K562 (cell line): Measurements from ENCODE around the gene NELFE. TPM values are rescaled to one million over a fixed set of nuclear protein-coding genes. Genes with fewer than 3 reads are reported as not detected.

ENCODE experiments used
- DNMT1 ChIP-seq: fragments of 450-650 bp; IDR thresholded peaks from 2 replicates; pipeline ENCODE4 v1.6.1; 2016; ENCODE audit warnings: antibody characterized with exemption, mild to moderate bottlenecking
- NCOA6 ChIP-seq: fragments of 450-650 bp; IDR thresholded peaks from 2 replicates; pipeline ENCODE4 v1.6.1; 2017; ENCODE audit warnings: mild to moderate bottlenecking
- NELFE ChIP-seq: IDR thresholded peaks from 2 replicates; pipeline ENCODE4 v1.6.1; 2011; ENCODE audit warnings: mild to moderate bottlenecking; ENCODE audit not compliant: insufficient read depth, insufficient read length
- NR2C2 ChIP-seq, 2 experiments: fragments of 200-800 bp in 1 of 2; sonication (Bioruptor generic) in 1 of 2; sonication (generic) in 1 of 2; formaldehyde crosslinking in 1 of 2; IDR thresholded peaks; 2 replicates each; pipeline versions ENCODE4 v1.6.1 to v1.8.0; 2016 to 2022; ENCODE audit warnings: mild to moderate bottlenecking in 1 of 2, missing compliant biosample characterization in 1 of 2, missing genetic modification characterization in 1 of 2, missing genetic modification reagents in 1 of 2
- POLR2AphosphoS2 ChIP-seq: IDR thresholded peaks from 2 replicates; pipeline ENCODE4 v1.6.1; 2012; ENCODE audit warnings: low read length, improper control_type of control experiment
- SOX6 ChIP-seq: fragments of 450-650 bp; IDR thresholded peaks from 2 replicates; pipeline ENCODE4 v1.6.1; 2014; ENCODE audit warnings: mild to moderate bottlenecking
- XRCC5 ChIP-seq: fragments of 200-400 bp; formaldehyde crosslinking; IDR thresholded peaks from 2 replicates; pipeline ENCODE4 v1.6.1; 2017; ENCODE audit warnings: low read depth, mild to moderate bottlenecking, low read length
- ZNF311 ChIP-seq: fragments of 250-450 bp; sonication (Bioruptor Pico); IDR thresholded peaks from 2 replicates; pipeline ENCODE4 v1.4.0; 2020; ENCODE audit warnings: mild to moderate bottlenecking, moderate library complexity
- ZNF354B ChIP-seq: fragments of 250-450 bp; sonication (Bioruptor Pico); IDR thresholded peaks from 2 replicates; pipeline ENCODE4 v1.4.0; 2020
- ZNF75A ChIP-seq: fragments of 450-650 bp; formaldehyde crosslinking; IDR thresholded peaks from 2 replicates; pipeline ENCODE4 v1.4.0; 2020; ENCODE audit warnings: mild to moderate bottlenecking
- polyA plus RNA-seq, 8 experiments: library from polyadenylated mRNA; depleted of rRNA in 4 of 8; stranded (reverse) in 5 of 8; unstranded in 3 of 8; fragments of >200 nt; fragmentation: Nextera tagmentation in 2 of 8; fragmentation: Illumina TruSeq in 1 of 8; extraction: Ambion mirVana in 2 of 8; extraction: Trizol in 1 of 8; gene quantifications; 2 replicates each; pipeline versions ENCODE4 v1.2.1 to v1.2.3, GENCODE V29; 2011 to 2014; ENCODE audit warnings: inconsistent platforms in 1 of 8, missing spikeins in 1 of 8
- total RNA-seq, 7 experiments: library from RNA; depleted of rRNA in 6 of 7; stranded (reverse); fragments of >200 nt in 6 of 7; fragmentation: Illumina TruSeq in 2 of 7; extraction: Trizol in 2 of 7; gene quantifications; 2 replicates each; pipeline versions ENCODE4 v1.2.1 to v1.2.3, GENCODE V29; 2011 to 2021; ENCODE audit warnings: low replicate concordance in 1 of 7
- TF ChIP-seq, protein P1 (sequence below): sonication (generic); formaldehyde crosslinking; IDR thresholded peaks from 2 replicates; pipeline ENCODE4 v1.8.1; 2023; ENCODE audit warnings: mild to moderate bottlenecking, missing genetic modification reagents
- TF ChIP-seq, protein P2 (sequence below): fragments of 250-450 bp; sonication (Bioruptor Pico); IDR thresholded peaks from 2 replicates; pipeline ENCODE4 v1.5.0; 2020; ENCODE audit warnings: mild to moderate bottlenecking
- TF ChIP-seq, protein P3 (sequence below): fragments of 450-650 bp; IDR thresholded peaks from 2 replicates; pipeline ENCODE4 v1.6.1; 2018; ENCODE audit warnings: mild to moderate bottlenecking, low read depth; ENCODE audit not compliant: partially characterized antibody
- TF ChIP-seq, protein P4 (sequence below): sonication (generic); IDR thresholded peaks from 2 replicates; pipeline ENCODE4 v1.6.1; 2016
- TF ChIP-seq, protein P5 (sequence below): sonication (generic); formaldehyde crosslinking; IDR thresholded peaks from 2 replicates; pipeline ENCODE4 v1.8.0; 2022; ENCODE audit warnings: mild to moderate bottlenecking, missing genetic modification reagents
- TF ChIP-seq, protein P6 (sequence below): fragments of 250-450 bp; sonication (Bioruptor Pico); IDR thresholded peaks from 2 replicates; pipeline ENCODE4 v1.5.0; 2021
- TF ChIP-seq, protein P7 (sequence below): fragments of 450-650 bp; IDR thresholded peaks from 2 replicates; pipeline ENCODE4 v1.6.1; 2017; ENCODE audit warnings: mild to moderate bottlenecking, moderate library complexity

NELFE gene
- total and polyA plus RNA-seq, 9 of the 15 experiments (the other 6 are each of a cell fraction or from before 2014, with no cell fraction given), result 15.2 to 157 (median 91.5) TPM

DNA sequence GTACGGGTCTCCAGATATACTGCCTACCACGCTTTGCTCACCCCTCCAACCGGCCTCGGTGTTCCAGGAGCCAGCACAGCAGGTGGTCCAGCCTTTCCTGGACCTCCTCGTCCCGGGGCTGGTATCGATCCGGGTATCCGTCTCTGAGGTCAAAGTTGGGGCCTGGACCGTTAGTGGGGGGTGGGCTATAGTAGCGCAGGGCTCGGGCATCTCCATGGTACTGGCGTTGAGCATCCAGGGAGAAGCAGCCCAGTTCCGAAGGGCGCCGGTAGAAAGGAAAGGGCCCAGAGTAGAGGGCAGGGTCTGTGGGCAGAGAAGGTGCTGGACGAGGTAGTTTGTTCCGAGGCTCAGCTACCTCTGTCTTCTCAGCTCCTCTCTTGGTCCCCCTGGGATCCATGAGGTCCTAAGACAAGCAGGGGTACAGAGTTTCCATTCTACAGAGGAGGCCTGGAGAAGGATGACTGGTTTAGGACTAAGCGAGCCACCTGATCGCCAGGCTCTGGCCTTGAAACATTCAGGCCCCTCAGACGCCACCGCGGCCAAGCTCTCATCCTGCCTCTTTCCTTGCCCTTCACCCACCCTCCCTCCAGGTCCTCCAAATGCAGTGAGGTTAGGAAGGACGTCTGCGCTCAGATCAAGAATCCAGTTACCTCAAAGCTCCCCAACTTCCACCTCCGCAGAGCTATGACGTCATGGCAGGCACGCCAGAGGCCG is 12.7 kb upstream of the NELFE start (continued):
- TF ChIP-seq ZNF311 (peak; percentile 86), POLR2AphosphoS2 (peak; percentile 64; the same call in 1 of the 2 replicates), DNMT1 (no peak), ZNF354B (CRISPR knock-in tag) (no peak), NELFE (no peak), NCOA6 (no peak), ZNF75A (no peak), NR2C2 (CRISPR knock-in tag; IDR thresholded peaks at IDR 0.05) (no peak), NR2C2 (tag; IDR thresholded peaks at IDR 0.05) (no peak), SOX6 (no peak), XRCC5 (peak; percentile 68; the same call in 1 of the 2 replicates)
- TF ChIP-seq, protein P1, sequence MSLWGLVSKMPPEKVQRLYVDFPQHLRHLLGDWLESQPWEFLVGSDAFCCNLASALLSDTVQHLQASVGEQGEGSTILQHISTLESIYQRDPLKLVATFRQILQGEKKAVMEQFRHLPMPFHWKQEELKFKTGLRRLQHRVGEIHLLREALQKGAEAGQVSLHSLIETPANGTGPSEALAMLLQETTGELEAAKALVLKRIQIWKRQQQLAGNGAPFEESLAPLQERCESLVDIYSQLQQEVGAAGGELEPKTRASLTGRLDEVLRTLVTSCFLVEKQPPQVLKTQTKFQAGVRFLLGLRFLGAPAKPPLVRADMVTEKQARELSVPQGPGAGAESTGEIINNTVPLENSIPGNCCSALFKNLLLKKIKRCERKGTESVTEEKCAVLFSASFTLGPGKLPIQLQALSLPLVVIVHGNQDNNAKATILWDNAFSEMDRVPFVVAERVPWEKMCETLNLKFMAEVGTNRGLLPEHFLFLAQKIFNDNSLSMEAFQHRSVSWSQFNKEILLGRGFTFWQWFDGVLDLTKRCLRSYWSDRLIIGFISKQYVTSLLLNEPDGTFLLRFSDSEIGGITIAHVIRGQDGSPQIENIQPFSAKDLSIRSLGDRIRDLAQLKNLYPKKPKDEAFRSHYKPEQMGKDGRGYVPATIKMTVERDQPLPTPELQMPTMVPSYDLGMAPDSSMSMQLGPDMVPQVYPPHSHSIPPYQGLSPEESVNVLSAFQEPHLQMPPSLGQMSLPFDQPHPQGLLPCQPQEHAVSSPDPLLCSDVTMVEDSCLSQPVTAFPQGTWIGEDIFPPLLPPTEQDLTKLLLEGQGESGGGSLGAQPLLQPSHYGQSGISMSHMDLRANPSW (CRISPR knock-in tag), result no peak
- TF ChIP-seq, protein P2, sequence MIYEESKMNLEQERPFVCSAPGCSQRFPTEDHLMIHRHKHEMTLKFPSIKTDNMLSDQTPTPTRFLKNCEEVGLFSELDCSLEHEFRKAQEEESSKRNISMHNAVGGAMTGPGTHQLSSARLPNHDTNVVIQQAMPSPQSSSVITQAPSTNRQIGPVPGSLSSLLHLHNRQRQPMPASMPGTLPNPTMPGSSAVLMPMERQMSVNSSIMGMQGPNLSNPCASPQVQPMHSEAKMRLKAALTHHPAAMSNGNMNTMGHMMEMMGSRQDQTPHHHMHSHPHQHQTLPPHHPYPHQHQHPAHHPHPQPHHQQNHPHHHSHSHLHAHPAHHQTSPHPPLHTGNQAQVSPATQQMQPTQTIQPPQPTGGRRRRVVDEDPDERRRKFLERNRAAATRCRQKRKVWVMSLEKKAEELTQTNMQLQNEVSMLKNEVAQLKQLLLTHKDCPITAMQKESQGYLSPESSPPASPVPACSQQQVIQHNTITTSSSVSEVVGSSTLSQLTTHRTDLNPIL (CRISPR knock-in tag), result peak; percentile 88; the same call in 1 of the 2 replicates
- TF ChIP-seq, protein P3, sequence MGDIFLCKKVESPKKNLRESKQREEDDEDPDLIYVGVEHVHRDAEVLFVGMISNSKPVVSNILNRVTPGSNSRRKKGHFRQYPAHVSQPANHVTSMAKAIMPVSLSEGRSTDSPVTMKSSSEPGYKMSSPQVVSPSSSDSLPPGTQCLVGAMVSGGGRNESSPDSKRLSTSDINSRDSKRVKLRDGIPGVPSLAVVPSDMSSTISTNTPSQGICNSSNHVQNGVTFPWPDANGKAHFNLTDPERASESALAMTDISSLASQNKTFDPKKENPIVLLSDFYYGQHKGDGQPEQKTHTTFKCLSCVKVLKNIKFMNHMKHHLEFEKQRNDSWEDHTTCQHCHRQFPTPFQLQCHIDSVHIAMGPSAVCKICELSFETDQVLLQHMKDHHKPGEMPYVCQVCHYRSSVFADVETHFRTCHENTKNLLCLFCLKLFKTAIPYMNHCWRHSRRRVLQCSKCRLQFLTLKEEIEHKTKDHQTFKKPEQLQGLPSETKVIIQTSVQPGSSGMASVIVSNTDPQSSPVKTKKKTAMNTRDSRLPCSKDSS, result no peak
- TF ChIP-seq, protein P4, sequence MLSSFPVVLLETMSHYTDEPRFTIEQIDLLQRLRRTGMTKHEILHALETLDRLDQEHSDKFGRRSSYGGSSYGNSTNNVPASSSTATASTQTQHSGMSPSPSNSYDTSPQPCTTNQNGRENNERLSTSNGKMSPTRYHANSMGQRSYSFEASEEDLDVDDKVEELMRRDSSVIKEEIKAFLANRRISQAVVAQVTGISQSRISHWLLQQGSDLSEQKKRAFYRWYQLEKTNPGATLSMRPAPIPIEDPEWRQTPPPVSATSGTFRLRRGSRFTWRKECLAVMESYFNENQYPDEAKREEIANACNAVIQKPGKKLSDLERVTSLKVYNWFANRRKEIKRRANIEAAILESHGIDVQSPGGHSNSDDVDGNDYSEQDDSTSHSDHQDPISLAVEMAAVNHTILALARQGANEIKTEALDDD, result no peak
- TF ChIP-seq, protein P5, sequence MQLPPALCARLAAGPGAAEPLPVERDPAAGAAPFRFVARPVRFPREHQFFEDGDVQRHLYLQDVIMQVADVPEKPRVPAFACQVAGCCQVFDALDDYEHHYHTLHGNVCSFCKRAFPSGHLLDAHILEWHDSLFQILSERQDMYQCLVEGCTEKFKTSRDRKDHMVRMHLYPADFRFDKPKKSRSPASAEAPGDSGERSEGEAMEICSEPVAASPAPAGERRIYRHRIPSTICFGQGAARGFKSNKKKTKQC (CRISPR knock-in tag), result no peak
- TF ChIP-seq, protein P6, sequence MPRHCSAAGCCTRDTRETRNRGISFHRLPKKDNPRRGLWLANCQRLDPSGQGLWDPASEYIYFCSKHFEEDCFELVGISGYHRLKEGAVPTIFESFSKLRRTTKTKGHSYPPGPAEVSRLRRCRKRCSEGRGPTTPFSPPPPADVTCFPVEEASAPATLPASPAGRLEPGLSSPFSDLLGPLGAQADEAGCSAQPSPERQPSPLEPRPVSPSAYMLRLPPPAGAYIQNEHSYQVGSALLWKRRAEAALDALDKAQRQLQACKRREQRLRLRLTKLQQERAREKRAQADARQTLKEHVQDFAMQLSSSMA, result no peak
- TF ChIP-seq, protein P7, sequence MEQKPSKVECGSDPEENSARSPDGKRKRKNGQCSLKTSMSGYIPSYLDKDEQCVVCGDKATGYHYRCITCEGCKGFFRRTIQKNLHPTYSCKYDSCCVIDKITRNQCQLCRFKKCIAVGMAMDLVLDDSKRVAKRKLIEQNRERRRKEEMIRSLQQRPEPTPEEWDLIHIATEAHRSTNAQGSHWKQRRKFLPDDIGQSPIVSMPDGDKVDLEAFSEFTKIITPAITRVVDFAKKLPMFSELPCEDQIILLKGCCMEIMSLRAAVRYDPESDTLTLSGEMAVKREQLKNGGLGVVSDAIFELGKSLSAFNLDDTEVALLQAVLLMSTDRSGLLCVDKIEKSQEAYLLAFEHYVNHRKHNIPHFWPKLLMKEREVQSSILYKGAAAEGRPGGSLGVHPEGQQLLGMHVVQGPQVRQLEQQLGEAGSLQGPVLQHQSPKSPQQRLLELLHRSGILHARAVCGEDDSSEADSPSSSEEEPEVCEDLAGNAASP, result no peak
